ENCODE results near the gene VAMP2.
A peak's percentile ranks its signal among the peaks of the same experiment; 100 is the strongest.

The VAMP2 gene

DNA sequence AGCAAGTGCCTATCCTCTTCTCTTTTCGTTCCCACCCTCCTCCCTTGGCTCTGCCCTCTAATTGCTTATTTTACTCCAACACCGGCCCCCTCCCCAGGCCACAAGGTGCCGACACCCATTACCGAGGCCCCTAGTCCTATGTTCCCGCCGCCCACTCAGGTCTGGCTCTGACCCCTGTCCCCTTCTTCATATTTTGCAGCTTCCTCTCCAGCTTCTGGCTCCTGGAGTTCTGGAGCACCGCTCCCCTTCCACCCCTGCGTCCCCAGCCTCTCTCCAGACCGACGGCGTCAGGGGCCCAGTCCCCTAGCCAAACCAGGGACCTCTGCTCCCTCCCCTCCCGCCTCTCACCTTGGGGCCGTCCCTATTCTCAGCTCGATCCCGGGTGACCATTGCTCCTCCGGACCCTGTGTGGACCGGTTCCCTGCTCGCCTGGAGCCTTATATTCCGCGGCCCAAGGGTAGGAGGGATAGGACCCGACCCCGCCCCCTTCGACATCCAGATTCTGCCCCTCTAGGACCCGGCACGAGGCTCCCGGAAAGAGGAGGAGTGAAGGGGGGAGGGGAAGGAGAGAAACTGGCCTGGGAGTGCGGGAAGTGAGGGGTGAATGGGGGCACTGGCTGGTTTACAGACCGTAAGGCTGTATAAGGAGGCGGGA is 38.9 kb downstream of the VAMP2 start, which contains the start of gene HES7:
Gene HES7, minus strand, starts transcription at position 412 of the 655 bp plus-strand sequence. Its CDS starts 22 bp downstream, at position 390.
- peak within 1 kb of the TSS; percentile 64; the same call in 1 of the 2 replicates for H3K9ac ChIP-seq (ENCODE audit: low read length)
- no peaks in the 10 kb centered on the region for H3K9me3 ChIP-seq (ENCODE audit: low read length)
- no peaks in the 10 kb centered on the region for H4K20me1 ChIP-seq (ENCODE audit: insufficient read depth, low read length)
- no peak within 1 kb of the TSS for H2AFZ ChIP-seq (ENCODE audit: low read length)
- no peaks in the 10 kb centered on the region for H3K79me2 ChIP-seq (ENCODE audit: insufficient read depth, low read length)
- peaks cover 6% of the 10 kb centered on the region for H3K27me3 ChIP-seq (ENCODE audit: insufficient read depth, low read length)
- H3K9me2 ChIP-seq (ENCODE audit: low read depth, low read length), result no peaks in the 10 kb centered on the region
- no peaks in the 10 kb centered on the region for H3K36me3 ChIP-seq (ENCODE audit: insufficient read depth, low read length)
- no peak within 1 kb of the TSS for H3K27ac ChIP-seq (ENCODE audit: low read depth, low read length, poor library complexity, severe bottlenecking)
- TF ChIP-seq EZH2 (IDR thresholded peaks at IDR 0.05; ENCODE audit: borderline replicate concordance, low read length), result no peak
- TF ChIP-seq, protein P1, sequence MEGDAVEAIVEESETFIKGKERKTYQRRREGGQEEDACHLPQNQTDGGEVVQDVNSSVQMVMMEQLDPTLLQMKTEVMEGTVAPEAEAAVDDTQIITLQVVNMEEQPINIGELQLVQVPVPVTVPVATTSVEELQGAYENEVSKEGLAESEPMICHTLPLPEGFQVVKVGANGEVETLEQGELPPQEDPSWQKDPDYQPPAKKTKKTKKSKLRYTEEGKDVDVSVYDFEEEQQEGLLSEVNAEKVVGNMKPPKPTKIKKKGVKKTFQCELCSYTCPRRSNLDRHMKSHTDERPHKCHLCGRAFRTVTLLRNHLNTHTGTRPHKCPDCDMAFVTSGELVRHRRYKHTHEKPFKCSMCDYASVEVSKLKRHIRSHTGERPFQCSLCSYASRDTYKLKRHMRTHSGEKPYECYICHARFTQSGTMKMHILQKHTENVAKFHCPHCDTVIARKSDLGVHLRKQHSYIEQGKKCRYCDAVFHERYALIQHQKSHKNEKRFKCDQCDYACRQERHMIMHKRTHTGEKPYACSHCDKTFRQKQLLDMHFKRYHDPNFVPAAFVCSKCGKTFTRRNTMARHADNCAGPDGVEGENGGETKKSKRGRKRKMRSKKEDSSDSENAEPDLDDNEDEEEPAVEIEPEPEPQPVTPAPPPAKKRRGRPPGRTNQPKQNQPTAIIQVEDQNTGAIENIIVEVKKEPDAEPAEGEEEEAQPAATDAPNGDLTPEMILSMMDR (IDR thresholded peaks at IDR 0.05; ENCODE audit: low read length), result no peak
- peaks cover 12% of the 10 kb centered on the region for H3F3A ChIP-seq (ENCODE audit: insufficient read depth, low read length)
- peak within 1 kb of the TSS; percentile 88 for H3K4me2 ChIP-seq (ENCODE audit: low read length)
- H3K4me1 ChIP-seq (ENCODE audit: insufficient read depth, low read length, severe bottlenecking), result peaks cover 58% of the 10 kb centered on the region
- peak within 1 kb of the TSS; percentile 98 for H3K4me3 ChIP-seq (ENCODE audit: low read depth, low read length, poor library complexity, severe bottlenecking)

DNA sequence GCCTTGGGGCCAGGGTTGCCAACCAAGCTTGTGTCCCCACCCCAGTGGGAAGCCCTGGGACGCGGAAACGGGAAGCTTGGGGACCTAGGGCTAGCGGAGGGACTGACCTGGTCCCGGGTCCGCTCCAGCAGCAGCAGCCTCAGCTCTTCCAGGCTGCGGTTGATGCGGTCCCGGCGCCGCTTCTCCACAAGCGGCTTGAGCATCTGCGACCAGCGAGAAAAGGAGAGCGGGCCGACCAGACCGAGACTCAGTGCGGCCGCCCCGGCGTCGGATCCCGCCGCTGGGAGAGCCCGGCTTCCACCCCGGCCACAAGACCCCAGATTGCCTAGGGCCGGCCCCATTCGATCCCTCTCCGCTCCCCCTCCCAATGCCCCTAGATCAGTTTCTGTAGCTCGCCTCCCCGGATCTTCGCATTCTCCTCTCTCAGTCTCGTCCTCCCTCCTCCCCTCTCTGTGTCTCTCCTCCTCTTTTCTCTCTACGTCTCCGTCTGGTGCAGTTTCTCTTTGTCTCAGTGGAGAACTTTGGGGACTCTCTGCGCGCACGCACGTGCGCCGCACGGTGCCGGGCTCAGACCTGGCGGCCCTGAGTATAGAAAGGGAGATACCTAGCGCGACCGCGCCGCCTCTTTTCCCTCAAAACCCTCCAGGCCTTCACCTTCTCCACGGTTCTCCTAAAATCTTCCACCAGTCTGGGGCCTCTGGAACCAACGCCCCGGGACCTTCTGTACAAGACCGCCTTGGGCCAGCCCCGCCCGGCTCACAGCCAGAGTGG is 39.6 kb downstream of the VAMP2 start:
- H3K36me3 ChIP-seq (ENCODE audit: insufficient read depth, low read length), result no peaks in the 10 kb centered on the region
- H3K4me1 ChIP-seq (ENCODE audit: insufficient read depth, low read length, severe bottlenecking), result peaks cover 63% of the 10 kb centered on the region
- peak overlapping the region; percentile 98 for H3K4me3 ChIP-seq (ENCODE audit: low read depth, low read length, poor library complexity, severe bottlenecking)
- no peaks in the 10 kb centered on the region for H3K9me3 ChIP-seq (ENCODE audit: low read length)
- no peaks in the 10 kb centered on the region for H4K20me1 ChIP-seq (ENCODE audit: insufficient read depth, low read length)
- peaks cover 6% of the 10 kb centered on the region for H3K27me3 ChIP-seq (ENCODE audit: insufficient read depth, low read length)
- H3K27ac ChIP-seq (ENCODE audit: low read depth, low read length, poor library complexity, severe bottlenecking), result no peak overlapping the region
- TF ChIP-seq, protein P1 (IDR thresholded peaks at IDR 0.05; ENCODE audit: low read length), result no peak
- no peak for TF ChIP-seq EZH2 (IDR thresholded peaks at IDR 0.05; ENCODE audit: borderline replicate concordance, low read length)
- H2AFZ ChIP-seq (ENCODE audit: low read length), result no peak overlapping the region
- no peaks in the 10 kb centered on the region for H3K79me2 ChIP-seq (ENCODE audit: insufficient read depth, low read length)
- peak overlapping the region; percentile 35; the same call in 1 of the 2 replicates for H3K9ac ChIP-seq (ENCODE audit: low read length)
- peaks cover 12% of the 10 kb centered on the region for H3F3A ChIP-seq (ENCODE audit: insufficient read depth, low read length)
- no peaks in the 10 kb centered on the region for H3K9me2 ChIP-seq (ENCODE audit: low read depth, low read length)
- peak overlapping the region; percentile 88 for H3K4me2 ChIP-seq (ENCODE audit: low read length)

DNA sequence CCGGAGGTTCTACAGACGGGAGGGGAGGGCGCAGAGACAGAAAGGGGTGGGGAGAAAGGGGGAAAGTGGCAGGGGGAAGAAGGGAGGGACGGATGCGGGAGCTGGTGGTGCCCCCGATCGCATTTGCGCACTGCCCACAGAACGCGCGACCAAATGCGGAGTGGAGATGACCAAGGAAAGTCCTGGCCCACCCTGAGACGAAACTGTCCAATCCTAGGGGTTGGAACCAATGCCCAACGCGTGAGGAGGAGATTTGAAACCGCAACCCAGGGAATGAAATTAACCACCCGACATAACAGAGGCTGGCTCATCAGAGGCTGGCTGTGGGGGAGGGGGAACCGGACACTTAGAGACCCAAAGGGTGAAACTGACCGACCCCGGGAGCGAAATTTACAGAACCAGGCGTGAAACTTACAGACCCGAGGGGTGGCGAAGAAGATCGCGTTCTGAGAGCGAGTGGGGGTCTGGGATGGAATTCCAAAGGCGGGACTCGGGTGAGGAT is 40.3 kb downstream of the VAMP2 start:
- H2AFZ ChIP-seq (ENCODE audit: low read length), result no peak overlapping the region
- no peaks in the 10 kb centered on the region for H3K79me2 ChIP-seq (ENCODE audit: insufficient read depth, low read length)
- TF ChIP-seq, protein P1 (IDR thresholded peaks at IDR 0.05; ENCODE audit: low read length), result no peak
- TF ChIP-seq EZH2 (IDR thresholded peaks at IDR 0.05; ENCODE audit: borderline replicate concordance, low read length), result no peak
- peaks cover 12% of the 10 kb centered on the region for H3F3A ChIP-seq (ENCODE audit: insufficient read depth, low read length)
- peak overlapping the region; percentile 98 for H3K4me3 ChIP-seq (ENCODE audit: low read depth, low read length, poor library complexity, severe bottlenecking)
- peak overlapping the region; percentile 88 for H3K4me2 ChIP-seq (ENCODE audit: low read length)
- H3K4me1 ChIP-seq (ENCODE audit: insufficient read depth, low read length, severe bottlenecking), result peaks cover 70% of the 10 kb centered on the region
- H3K27me3 ChIP-seq (ENCODE audit: insufficient read depth, low read length), result peaks cover 11% of the 10 kb centered on the region
- no peaks in the 10 kb centered on the region for H3K9me2 ChIP-seq (ENCODE audit: low read depth, low read length)
- H3K9ac ChIP-seq (ENCODE audit: low read length), result peak overlapping the region; percentile 35; the same call in 1 of the 2 replicates
- H3K36me3 ChIP-seq (ENCODE audit: insufficient read depth, low read length), result no peaks in the 10 kb centered on the region
- H3K9me3 ChIP-seq (ENCODE audit: low read length), result no peaks in the 10 kb centered on the region
- no peak overlapping the region for H3K27ac ChIP-seq (ENCODE audit: low read depth, low read length, poor library complexity, severe bottlenecking)
- no peaks in the 10 kb centered on the region for H4K20me1 ChIP-seq (ENCODE audit: insufficient read depth, low read length)
